Activated B cell treated with CpG ODN at 0.5 μM for 24 hours (primary cell): ENCODE measurements around the gene AMIGO2. TPM values are rescaled to one million over a fixed set of nuclear protein-coding genes. Genes with fewer than 3 reads are reported as not detected.
A peak's percentile ranks its signal among the peaks of the same experiment; 100 is the strongest.

Experiments used
- ATAC-seq: fragments of 200-7000 bp; cut with Tn5 transposase; one replicate; pipeline ENCODE4 v1.10.0; 2021; ENCODE audit warnings: low read depth, mild to moderate bottlenecking, moderate library complexity
- CTCF ChIA-PET: fragments of 350-600 bp; sonication (Branson Sonifier 250); formaldehyde crosslinking; loops from one replicate; lab custom pipeline; 2021; ENCODE audit warnings: antibody characterized with exemption; lab: Charles Lee
- POLR2A ChIA-PET: fragments of 350-600 bp; sonication (Branson Sonifier 250); formaldehyde crosslinking; loops from one replicate; lab custom pipeline; 2021; ENCODE audit warnings: antibody characterized with exemption; lab: Charles Lee
- DNase-seq: peaks from one replicate; pipeline ENCODE4 v3.0.0; 2022
- H3K27ac Mint-ChIP-seq: one replicate; pipeline ENCODE4 v1.8.0; 2020; ENCODE audit warnings: mixed read lengths
- H3K27me3 Mint-ChIP-seq: one replicate; pipeline ENCODE4 v1.8.0; 2021; ENCODE audit warnings: mixed read lengths
- H3K36me3 Mint-ChIP-seq: one replicate; pipeline ENCODE4 v1.8.0; 2021; ENCODE audit warnings: low read depth, mixed read lengths
- H3K4me1 Mint-ChIP-seq: one replicate; pipeline ENCODE4 v1.8.0; 2021; ENCODE audit warnings: mixed read lengths
- H3K4me3 Mint-ChIP-seq: one replicate; pipeline ENCODE4 v1.8.0; 2020; ENCODE audit warnings: mild to moderate bottlenecking, mixed read lengths
- H3K9me3 Mint-ChIP-seq: one replicate; pipeline ENCODE4 v1.8.0; 2020; ENCODE audit warnings: mixed read lengths
- intact Hi-C: fragments of 100-400 bp; cut with micrococcal nuclease; formaldehyde crosslinking; loops from one replicate; pipeline ENCODE4 v1.15.1; 2024
- total RNA-seq: library from RNA; stranded (reverse); gene quantifications from 2 replicates; pipeline ENCODE4 v1.2.3, GENCODE V29; 2022
- TF ChIP-seq, protein P1 (sequence below): fragments of 200-600 bp; IDR thresholded peaks from one replicate; pipeline ENCODE4 v1.8.0; 2022; ENCODE audit warnings: antibody characterized with exemption, mild to moderate bottlenecking

The AMIGO2 gene, protein sequence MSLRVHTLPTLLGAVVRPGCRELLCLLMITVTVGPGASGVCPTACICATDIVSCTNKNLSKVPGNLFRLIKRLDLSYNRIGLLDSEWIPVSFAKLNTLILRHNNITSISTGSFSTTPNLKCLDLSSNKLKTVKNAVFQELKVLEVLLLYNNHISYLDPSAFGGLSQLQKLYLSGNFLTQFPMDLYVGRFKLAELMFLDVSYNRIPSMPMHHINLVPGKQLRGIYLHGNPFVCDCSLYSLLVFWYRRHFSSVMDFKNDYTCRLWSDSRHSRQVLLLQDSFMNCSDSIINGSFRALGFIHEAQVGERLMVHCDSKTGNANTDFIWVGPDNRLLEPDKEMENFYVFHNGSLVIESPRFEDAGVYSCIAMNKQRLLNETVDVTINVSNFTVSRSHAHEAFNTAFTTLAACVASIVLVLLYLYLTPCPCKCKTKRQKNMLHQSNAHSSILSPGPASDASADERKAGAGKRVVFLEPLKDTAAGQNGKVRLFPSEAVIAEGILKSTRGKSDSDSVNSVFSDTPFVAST
- 13.9 and 14.1 TPM in 2 replicates for total RNA-seq

DNA sequence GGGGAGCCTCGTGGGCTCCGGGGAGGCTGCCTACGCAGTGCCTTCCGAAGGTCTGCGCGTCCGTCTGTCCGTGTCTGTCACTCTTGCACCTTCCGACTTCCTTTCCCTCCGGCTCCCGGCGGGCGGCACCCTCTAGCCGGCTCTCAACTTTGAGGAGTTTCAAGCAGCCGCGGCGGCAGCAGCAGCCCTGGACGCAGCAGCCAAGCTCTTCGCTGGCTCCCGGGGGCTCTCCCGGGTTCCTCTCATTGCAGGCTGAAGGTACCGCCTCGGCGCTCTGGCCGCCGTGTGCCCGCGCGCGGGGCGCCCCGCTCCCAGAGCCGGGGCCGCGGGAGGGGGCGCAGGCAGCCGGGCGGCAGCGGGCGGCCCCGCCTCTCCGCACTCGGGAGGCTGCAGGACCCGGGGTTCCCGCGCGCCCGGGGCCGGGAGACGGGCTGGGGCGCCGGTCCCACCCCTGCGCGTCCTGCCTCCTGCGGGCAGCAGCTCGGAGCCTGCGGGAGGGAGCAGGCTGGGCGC lies at the start of gene AMIGO2, which contains the start of gene PCED1B:
TSS of gene AMIGO2 (minus strand) at position 492 of the 513 bp plus-strand sequence. CDS start 957 bp downstream, outside the sequence.
TSS of gene PCED1B (plus strand) at position 154 of the 513 bp plus-strand sequence. CDS start 155,443 bp downstream, outside the sequence.
- ChIA-PET CTCF (interaction anchor here (1.0 to 4.9 kb wide), 11 partner anchors 9 to 329 kb away, joined by 4 to 45 read pairs (median 11); no protein-coding TSS in a partner anchor), POLR2A (interaction anchor here (0.6 to 3.6 kb wide), 24 partner anchors 8 to 329 kb away, joined by 3 to 45 read pairs (median 4); no protein-coding TSS in a partner anchor)
- Mint-ChIP-seq H3K4me1 (peaks cover 67% of the 10 kb centered on the region), H3K27me3 (no peaks in the 10 kb centered on the region), H3K27ac (peak within 1 kb of the TSS; percentile 95), H3K9me3 (no peaks in the 10 kb centered on the region), H3K4me3 (peak within 1 kb of the TSS; percentile 99), H3K36me3 (peaks cover 23% of the 10 kb centered on the region)
- ATAC-seq (peak; percentile 47), DNase-seq (no peak)
- TF ChIP-seq, protein P1, sequence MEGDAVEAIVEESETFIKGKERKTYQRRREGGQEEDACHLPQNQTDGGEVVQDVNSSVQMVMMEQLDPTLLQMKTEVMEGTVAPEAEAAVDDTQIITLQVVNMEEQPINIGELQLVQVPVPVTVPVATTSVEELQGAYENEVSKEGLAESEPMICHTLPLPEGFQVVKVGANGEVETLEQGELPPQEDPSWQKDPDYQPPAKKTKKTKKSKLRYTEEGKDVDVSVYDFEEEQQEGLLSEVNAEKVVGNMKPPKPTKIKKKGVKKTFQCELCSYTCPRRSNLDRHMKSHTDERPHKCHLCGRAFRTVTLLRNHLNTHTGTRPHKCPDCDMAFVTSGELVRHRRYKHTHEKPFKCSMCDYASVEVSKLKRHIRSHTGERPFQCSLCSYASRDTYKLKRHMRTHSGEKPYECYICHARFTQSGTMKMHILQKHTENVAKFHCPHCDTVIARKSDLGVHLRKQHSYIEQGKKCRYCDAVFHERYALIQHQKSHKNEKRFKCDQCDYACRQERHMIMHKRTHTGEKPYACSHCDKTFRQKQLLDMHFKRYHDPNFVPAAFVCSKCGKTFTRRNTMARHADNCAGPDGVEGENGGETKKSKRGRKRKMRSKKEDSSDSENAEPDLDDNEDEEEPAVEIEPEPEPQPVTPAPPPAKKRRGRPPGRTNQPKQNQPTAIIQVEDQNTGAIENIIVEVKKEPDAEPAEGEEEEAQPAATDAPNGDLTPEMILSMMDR, result no peak
- intact Hi-C loops, result loop anchor here (1.0 to 10.0 kb wide), 5 partner anchors 47 to 885 kb away; partner anchors contain the start of genes RPAP3 and TMEM106C

DNA sequence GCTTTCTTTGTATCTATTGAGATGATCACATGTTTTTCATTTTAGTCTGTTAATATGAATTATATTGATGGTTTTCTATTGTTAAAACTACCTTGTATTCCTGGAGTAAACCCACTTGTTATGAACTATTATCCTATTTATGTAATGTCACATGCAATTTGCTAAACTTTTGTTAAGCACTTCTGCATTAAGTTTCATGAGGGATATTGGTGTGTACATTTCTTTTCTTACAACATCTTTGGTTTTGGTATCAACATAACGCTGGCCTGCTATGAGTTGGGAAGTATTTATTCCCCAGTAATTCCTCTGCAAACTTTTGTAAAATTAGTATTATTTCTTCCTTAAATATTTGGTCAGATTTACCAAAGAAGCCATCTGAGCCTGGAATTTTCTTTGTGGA lies 46.5 kb upstream of the AMIGO2 start:
- CTCF ChIA-PET, result no interaction called here
- H3K4me1 Mint-ChIP-seq, result peaks cover 6% of the 10 kb centered on the region
- H3K27ac Mint-ChIP-seq, result no peak overlapping the region
- POLR2A ChIA-PET, result no interaction called here
- TF ChIP-seq, protein P1, result no peak
- no peak overlapping the region for H3K4me3 Mint-ChIP-seq
- no peaks in the 10 kb centered on the region for H3K36me3 Mint-ChIP-seq
- H3K9me3 Mint-ChIP-seq, result no peaks in the 10 kb centered on the region
- intact Hi-C loops, result no loop called here
- ATAC-seq (no peak), DNase-seq (no peak)
- H3K27me3 Mint-ChIP-seq, result no peaks in the 10 kb centered on the region

DNA sequence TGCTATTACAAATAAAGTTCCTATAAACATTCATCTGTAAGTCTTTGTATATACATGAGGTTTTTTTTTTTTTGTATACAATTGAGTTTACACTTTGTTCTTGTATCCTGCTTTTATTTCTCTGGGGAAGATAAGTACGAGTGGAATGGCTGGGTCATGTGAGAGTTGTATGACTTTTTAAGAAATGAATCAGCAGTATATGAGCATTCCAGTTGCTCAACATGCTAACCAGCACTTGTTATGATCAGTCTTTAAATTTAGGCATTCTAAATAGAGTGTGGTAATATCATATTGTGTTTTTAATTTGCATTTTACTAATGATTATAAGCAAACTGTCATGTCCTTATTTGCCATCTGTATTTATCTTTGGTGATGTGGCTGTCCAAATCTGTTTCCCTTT lies 44.7 kb upstream of the AMIGO2 start:
- no peaks in the 10 kb centered on the region for H3K9me3 Mint-ChIP-seq
- CTCF ChIA-PET, result no interaction called here
- H3K27ac Mint-ChIP-seq, result no peak overlapping the region
- TF ChIP-seq, protein P1, result no peak
- no peaks in the 10 kb centered on the region for H3K27me3 Mint-ChIP-seq
- intact Hi-C loops, result no loop called here
- ATAC-seq, result no peak
- peaks cover 6% of the 10 kb centered on the region for H3K4me1 Mint-ChIP-seq
- POLR2A ChIA-PET, result no interaction called here
- H3K4me3 Mint-ChIP-seq, result no peak overlapping the region
- H3K36me3 Mint-ChIP-seq, result no peaks in the 10 kb centered on the region
- no peak for DNase-seq

GRCh38 chr12:47123730-47124129 lies 44.0 kb upstream of the AMIGO2 start:
- ATAC-seq (no peak), DNase-seq (no peak)
- H3K36me3 Mint-ChIP-seq, result peaks cover 4% of the 10 kb centered on the region
- intact Hi-C loops, result no loop called here
- H3K27me3 Mint-ChIP-seq, result no peaks in the 10 kb centered on the region
- peaks cover 6% of the 10 kb centered on the region for H3K4me1 Mint-ChIP-seq
- TF ChIP-seq, protein P1, result no peak
- no peak overlapping the region for H3K4me3 Mint-ChIP-seq
- no peak overlapping the region for H3K27ac Mint-ChIP-seq
- ChIA-PET POLR2A (no interaction called here), CTCF (no interaction called here)
- no peaks in the 10 kb centered on the region for H3K9me3 Mint-ChIP-seq

- ATAC-seq (no peak), DNase-seq (no peak)
- TF ChIP-seq, protein P1, result no peak
- Mint-ChIP-seq H3K36me3 (peaks cover 5% of the 10 kb centered on the region), H3K4me3 (no peak overlapping the region), H3K9me3 (no peaks in the 10 kb centered on the region), H3K27me3 (no peaks in the 10 kb centered on the region), H3K4me1 (no peaks in the 10 kb centered on the region), H3K27ac (no peak overlapping the region)
- intact Hi-C loops, result no loop called here
- ChIA-PET CTCF (no interaction called here), POLR2A (no interaction called here)
These were observed 42.8 kb upstream of the AMIGO2 start for GRCh38 chr12:47122602-47123001.
